Measurements from ENCODE around the gene ZNRD2.

ZNRD2 gene

GRCh38 chr11:65535102-65535501 lies 35.2 kb upstream of the ZNRD2 start:
- H3K36me3 ChIP-seq (ENCODE audit: control insufficient read depth in 1 of 2, insufficient read depth in 2 of 2, low read length in 2 of 2), result peaks cover 75 to 81% of the 10 kb centered on the region in 2 experiments
- no peak overlapping the region for H4K8ac ChIP-seq (ENCODE audit: low read depth, low read length)
- no peak for DNase-seq
- H3K27me3 ChIP-seq (ENCODE audit: insufficient read depth, low read length), result peaks cover 4% of the 10 kb centered on the region
- peaks cover 4% of the 10 kb centered on the region for H3K79me1 ChIP-seq (ENCODE audit: low read length)
- H3K27ac ChIP-seq (ENCODE audit: low read depth, low read length), result no peak overlapping the region
- H2BK120ac ChIP-seq (ENCODE audit: insufficient read depth, low read length, poor library complexity), result no peak overlapping the region
- H4K91ac ChIP-seq (ENCODE audit: low read depth, low read length), result no peak overlapping the region
- H2AFZ ChIP-seq (ENCODE audit: insufficient read depth, low read length, poor library complexity), result no peak overlapping the region
- H3K4me2 ChIP-seq (ENCODE audit: low read length), result no peak overlapping the region
- no peak overlapping the region for H3K4ac ChIP-seq (ENCODE audit: low read depth, low read length)
- no CpG with 5 or more reads among the region's 9 CpGs for WGBS (ENCODE audit: extremely low coverage, insufficient coverage, insufficient read length)
- H3K23ac ChIP-seq (ENCODE audit: low read length), result no peak overlapping the region
- no peak overlapping the region for H3K18ac ChIP-seq (ENCODE audit: low read length)
- no peak overlapping the region for H3K14ac ChIP-seq (ENCODE audit: low read length)
- no peak overlapping the region for H2BK12ac ChIP-seq (ENCODE audit: low read length)
- no peak overlapping the region for H3K9ac ChIP-seq (ENCODE audit: low read length)
- H3K4me1 ChIP-seq (ENCODE audit: control insufficient read depth in 1 of 2, insufficient read depth in 2 of 2, low read length in 2 of 2), result peaks cover 7 to 11% of the 10 kb centered on the region in 2 experiments
- H2AK5ac ChIP-seq (ENCODE audit: low read length), result no peak overlapping the region
- H3K9me3 ChIP-seq (ENCODE audit: insufficient read depth, low read depth, low read length), result peaks cover under 1% of the 10 kb centered on the region
- no peak overlapping the region for H3K4me3 ChIP-seq (ENCODE audit: low read depth, low read length)
- no peak overlapping the region for H4K12ac ChIP-seq (ENCODE audit: low read depth, low read length)
- H3K79me2 ChIP-seq (ENCODE audit: control insufficient read depth, insufficient read depth, low read length, poor library complexity), result no peaks in the 10 kb centered on the region
- no peak overlapping the region for H2BK5ac ChIP-seq (ENCODE audit: low read depth, low read length, poor library complexity)

DNA sequence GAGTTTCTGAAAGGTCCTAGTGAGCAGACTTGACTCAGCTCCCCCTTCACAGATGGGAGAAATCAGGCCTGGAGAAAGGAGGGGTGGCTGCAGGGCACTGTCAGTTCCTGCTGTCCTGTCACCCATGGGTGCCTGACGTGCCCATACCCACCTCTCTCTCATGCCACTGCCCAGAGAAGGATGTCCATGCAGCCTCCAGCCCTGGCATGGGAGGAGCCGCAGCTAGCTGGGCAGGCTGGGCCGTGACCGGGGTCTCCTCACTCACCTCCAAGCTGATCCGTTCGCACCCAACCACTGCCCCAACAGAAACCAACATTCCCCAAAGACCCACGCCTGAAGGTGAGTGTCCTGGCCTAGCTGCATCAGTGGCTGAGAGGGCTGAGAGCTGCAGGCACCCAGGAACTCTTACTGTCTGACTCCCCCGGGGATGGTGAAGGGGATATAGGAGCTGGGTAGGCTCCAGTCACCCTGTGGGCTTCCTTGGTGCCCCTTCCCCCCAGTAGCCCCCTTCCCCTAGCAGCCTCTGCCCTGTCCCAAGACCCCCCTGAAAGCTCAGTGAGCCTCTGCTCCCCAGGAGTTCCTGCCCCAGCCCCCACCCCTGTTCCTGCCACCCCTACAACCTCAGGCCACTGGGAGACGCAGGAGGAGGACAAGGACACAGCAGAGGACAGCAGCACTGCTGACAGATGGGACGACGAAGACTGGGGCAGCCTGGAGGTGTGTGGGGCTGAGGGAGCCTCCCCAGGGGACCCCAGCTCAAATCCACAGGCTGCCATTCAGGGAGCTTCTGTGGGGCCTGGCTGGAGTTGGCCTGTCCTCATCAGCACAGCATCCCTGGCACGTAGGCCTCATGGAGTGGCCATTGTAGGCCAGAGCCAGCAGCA lies 33.6 kb upstream of the ZNRD2 start:
- no peak overlapping the region for H3K4ac ChIP-seq (ENCODE audit: low read depth, low read length)
- peaks cover 16 to 25% of the 10 kb centered on the region in 2 experiments for H3K4me1 ChIP-seq (ENCODE audit: control insufficient read depth in 1 of 2, insufficient read depth in 2 of 2, low read length in 2 of 2)
- H3K14ac ChIP-seq (ENCODE audit: low read length), result no peak overlapping the region
- peaks cover 4% of the 10 kb centered on the region for H3K27me3 ChIP-seq (ENCODE audit: insufficient read depth, low read length)
- no peak overlapping the region for H3K23ac ChIP-seq (ENCODE audit: low read length)
- H2BK12ac ChIP-seq (ENCODE audit: low read length), result no peak overlapping the region
- WGBS (ENCODE audit: extremely low coverage, insufficient coverage, insufficient read length), result no CpG with 5 or more reads among the region's 12 CpGs
- H3K27ac ChIP-seq (ENCODE audit: low read depth, low read length), result no peak overlapping the region
- H2BK5ac ChIP-seq (ENCODE audit: low read depth, low read length, poor library complexity), result no peak overlapping the region
- peaks cover 60 to 65% of the 10 kb centered on the region in 2 experiments for H3K36me3 ChIP-seq (ENCODE audit: control insufficient read depth in 1 of 2, insufficient read depth in 2 of 2, low read length in 2 of 2)
- no peak overlapping the region for H4K12ac ChIP-seq (ENCODE audit: low read depth, low read length)
- H3K4me2 ChIP-seq (ENCODE audit: low read length), result no peak overlapping the region
- H2BK120ac ChIP-seq (ENCODE audit: insufficient read depth, low read length, poor library complexity), result no peak overlapping the region
- peaks cover 16% of the 10 kb centered on the region for H3K79me1 ChIP-seq (ENCODE audit: low read length)
- no peak overlapping the region for H2AFZ ChIP-seq (ENCODE audit: insufficient read depth, low read length, poor library complexity)
- peaks cover 3% of the 10 kb centered on the region for H3K79me2 ChIP-seq (ENCODE audit: control insufficient read depth, insufficient read depth, low read length, poor library complexity)
- H3K18ac ChIP-seq (ENCODE audit: low read length), result no peak overlapping the region
- H2AK5ac ChIP-seq (ENCODE audit: low read length), result no peak overlapping the region
- DNase-seq, result no peak
- no peak overlapping the region for H4K91ac ChIP-seq (ENCODE audit: low read depth, low read length)
- H4K8ac ChIP-seq (ENCODE audit: low read depth, low read length), result no peak overlapping the region
- H3K9me3 ChIP-seq (ENCODE audit: insufficient read depth, low read depth, low read length), result peaks cover 2% of the 10 kb centered on the region
- H3K9ac ChIP-seq (ENCODE audit: low read length), result no peak overlapping the region
- H3K4me3 ChIP-seq (ENCODE audit: low read depth, low read length), result no peak overlapping the region

GRCh38 chr11:65537296-65537597 lies 33.0 kb upstream of the ZNRD2 start:
- no peak overlapping the region for H2AFZ ChIP-seq (ENCODE audit: insufficient read depth, low read length, poor library complexity)
- no peak overlapping the region for H3K4me3 ChIP-seq (ENCODE audit: low read depth, low read length)
- H3K4me2 ChIP-seq (ENCODE audit: low read length), result no peak overlapping the region
- no peak overlapping the region for H3K9ac ChIP-seq (ENCODE audit: low read length)
- H2BK5ac ChIP-seq (ENCODE audit: low read depth, low read length, poor library complexity), result no peak overlapping the region
- no peak overlapping the region for H2BK12ac ChIP-seq (ENCODE audit: low read length)
- H3K23ac ChIP-seq (ENCODE audit: low read length), result no peak overlapping the region
- H2AK5ac ChIP-seq (ENCODE audit: low read length), result no peak overlapping the region
- no peak overlapping the region for H2BK120ac ChIP-seq (ENCODE audit: insufficient read depth, low read length, poor library complexity)
- H3K9me3 ChIP-seq (ENCODE audit: insufficient read depth, low read depth, low read length), result peaks cover 2% of the 10 kb centered on the region
- H4K91ac ChIP-seq (ENCODE audit: low read depth, low read length), result no peak overlapping the region
- no peak overlapping the region for H3K18ac ChIP-seq (ENCODE audit: low read length)
- peaks cover 21 to 30% of the 10 kb centered on the region in 2 experiments for H3K4me1 ChIP-seq (ENCODE audit: control insufficient read depth in 1 of 2, insufficient read depth in 2 of 2, low read length in 2 of 2)
- H3K79me2 ChIP-seq (ENCODE audit: control insufficient read depth, insufficient read depth, low read length, poor library complexity), result peaks cover 3% of the 10 kb centered on the region
- H3K79me1 ChIP-seq (ENCODE audit: low read length), result peaks cover 16% of the 10 kb centered on the region
- no CpG with 5 or more reads among the region's 2 CpGs for WGBS (ENCODE audit: extremely low coverage, insufficient coverage, insufficient read length)
- no peak overlapping the region for H3K14ac ChIP-seq (ENCODE audit: low read length)
- no peak overlapping the region for H3K4ac ChIP-seq (ENCODE audit: low read depth, low read length)
- H3K27me3 ChIP-seq (ENCODE audit: insufficient read depth, low read length), result peaks cover 4% of the 10 kb centered on the region
- H3K36me3 ChIP-seq (ENCODE audit: control insufficient read depth in 1 of 2, insufficient read depth in 2 of 2, low read length in 2 of 2), result peaks cover 57 to 62% of the 10 kb centered on the region in 2 experiments
- DNase-seq, result no peak
- H3K27ac ChIP-seq (ENCODE audit: low read depth, low read length), result no peak overlapping the region
- H4K8ac ChIP-seq (ENCODE audit: low read depth, low read length), result no peak overlapping the region
- H4K12ac ChIP-seq (ENCODE audit: low read depth, low read length), result no peak overlapping the region

- Histone ChIP-seq H3K27me3 (ENCODE audit: insufficient read depth, low read length) (peaks cover 4% of the 10 kb centered on the region), H2AFZ (ENCODE audit: insufficient read depth, low read length, poor library complexity) (no peak overlapping the region), H3K18ac (ENCODE audit: low read length) (no peak overlapping the region), H4K8ac (ENCODE audit: low read depth, low read length) (no peak overlapping the region), H3K36me3 (ENCODE audit: control insufficient read depth in 1 of 2, insufficient read depth in 2 of 2, low read length in 2 of 2) (peaks cover 52 to 57% of the 10 kb centered on the region in 2 experiments), H3K4me2 (ENCODE audit: low read length) (no peak overlapping the region), H3K9me3 (ENCODE audit: insufficient read depth, low read depth, low read length) (peaks cover 2% of the 10 kb centered on the region), H3K9ac (ENCODE audit: low read length) (no peak overlapping the region), H3K4me1 (ENCODE audit: control insufficient read depth in 1 of 2, insufficient read depth in 2 of 2, low read length in 2 of 2) (peaks cover 21 to 30% of the 10 kb centered on the region in 2 experiments), H3K79me2 (ENCODE audit: control insufficient read depth, insufficient read depth, low read length, poor library complexity) (peaks cover 3% of the 10 kb centered on the region), H2BK12ac (ENCODE audit: low read length) (no peak overlapping the region), H2AK5ac (ENCODE audit: low read length) (no peak overlapping the region), H2BK5ac (ENCODE audit: low read depth, low read length, poor library complexity) (no peak overlapping the region), H3K79me1 (ENCODE audit: low read length) (peaks cover 16% of the 10 kb centered on the region), H3K14ac (ENCODE audit: low read length) (no peak overlapping the region), H3K23ac (ENCODE audit: low read length) (no peak overlapping the region), H3K4ac (ENCODE audit: low read depth, low read length) (no peak overlapping the region), H4K91ac (ENCODE audit: low read depth, low read length) (no peak overlapping the region), H4K12ac (ENCODE audit: low read depth, low read length) (no peak overlapping the region), H3K27ac (ENCODE audit: low read depth, low read length) (no peak overlapping the region), H2BK120ac (ENCODE audit: insufficient read depth, low read length, poor library complexity) (no peak overlapping the region), H3K4me3 (ENCODE audit: low read depth, low read length) (no peak overlapping the region)
- no peak for DNase-seq
- no CpG with 5 or more reads among the region's 18 CpGs for WGBS (ENCODE audit: extremely low coverage, insufficient coverage, insufficient read length)
Observed at GRCh38 chr11:65537620-65538231, 32.6 kb upstream of the ZNRD2 start.

Measured in trophoblast cell (in vitro differentiated cells and primary cell).